ENCODE measurements around the gene HSBP1L1. TPM values are rescaled to one million over a fixed set of nuclear protein-coding genes. Genes with fewer than 3 reads are reported as not detected.

Gene HSBP1L1
- total RNA-seq, 1 experiment from 2014 or later: 49.4 TPM

DNA sequence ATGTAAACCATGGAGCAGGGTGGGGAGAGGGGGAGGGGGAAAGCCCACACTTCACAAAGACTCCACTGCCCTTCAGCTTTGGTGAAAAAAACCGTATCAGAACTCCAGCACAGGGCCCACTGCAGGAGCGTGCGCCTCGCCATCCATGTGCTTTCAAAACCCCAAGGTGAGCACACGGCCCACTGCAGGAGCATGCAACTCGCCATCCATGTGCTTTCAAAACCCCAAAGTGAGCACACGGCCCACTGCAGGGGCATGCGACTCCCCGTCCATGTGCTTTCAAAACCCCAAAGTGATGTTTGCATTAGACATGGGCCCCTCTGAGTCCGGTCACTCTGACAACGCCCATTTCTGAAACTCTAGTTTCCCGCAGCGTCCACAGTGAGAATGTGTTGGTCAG, 16.1 kb downstream of the HSBP1L1 start:
- ChIA-PET POLR2A (interaction anchor here (0.6 to 0.8 kb wide), 2 partner anchors 8 to 151 kb away, joined by 3 to 4 read pairs; no protein-coding TSS in a partner anchor), CTCF (no interaction called here)
- no peak overlapping the region for H3K27ac Mint-ChIP-seq (ENCODE audit: low read depth, unreplicated experiment)
- no peaks in the 10 kb centered on the region for H3K9me3 Mint-ChIP-seq (ENCODE audit: unreplicated experiment)
- no peak overlapping the region for H3K4me3 Mint-ChIP-seq (ENCODE audit: unreplicated experiment)
- intact Hi-C loops (cut with micrococcal nuclease): no loop called here
- no peak for DNase-seq (ENCODE audit: unreplicated experiment)
- H3K36me3 Mint-ChIP-seq (ENCODE audit: insufficient read depth, unreplicated experiment): peaks cover 36% of the 10 kb centered on the region
- no peaks in the 10 kb centered on the region for H3K27me3 Mint-ChIP-seq (ENCODE audit: insufficient read depth, unreplicated experiment)
- BruUV-seq (replicated peaks): no TSS peak
- no peak for TF ChIP-seq CTCF (IDR thresholded peaks at IDR 0.05; ENCODE audit: unreplicated experiment)
- peaks cover 17% of the 10 kb centered on the region for H3K4me1 Mint-ChIP-seq (ENCODE audit: insufficient read depth, unreplicated experiment)

GRCh38 chr18:79982736-79983135, 18.3 kb downstream of the HSBP1L1 start:
- BruUV-seq (replicated peaks): no TSS peak
- DNase-seq (ENCODE audit: unreplicated experiment): no peak
- Mint-ChIP-seq H3K27ac (ENCODE audit: low read depth, unreplicated experiment) (no peak overlapping the region), H3K27me3 (ENCODE audit: insufficient read depth, unreplicated experiment) (no peaks in the 10 kb centered on the region), H3K4me3 (ENCODE audit: unreplicated experiment) (no peak overlapping the region), H3K4me1 (ENCODE audit: insufficient read depth, unreplicated experiment) (peaks cover 17% of the 10 kb centered on the region), H3K9me3 (ENCODE audit: unreplicated experiment) (no peaks in the 10 kb centered on the region), H3K36me3 (ENCODE audit: insufficient read depth, unreplicated experiment) (peaks cover 46% of the 10 kb centered on the region)
- TF ChIP-seq CTCF (IDR thresholded peaks at IDR 0.05; ENCODE audit: unreplicated experiment): no peak
- ChIA-PET POLR2A (no interaction called here), CTCF (interaction anchor here (1.6 kb wide), 1 partner anchor 21 kb away, joined by 3 read pairs; no protein-coding TSS in a partner anchor)
- intact Hi-C loops (cut with micrococcal nuclease): no loop called here

GRCh38 chr18:79983253-79983652, 18.8 kb downstream of the HSBP1L1 start:
- no peak for TF ChIP-seq CTCF (IDR thresholded peaks at IDR 0.05; ENCODE audit: unreplicated experiment)

DNA sequence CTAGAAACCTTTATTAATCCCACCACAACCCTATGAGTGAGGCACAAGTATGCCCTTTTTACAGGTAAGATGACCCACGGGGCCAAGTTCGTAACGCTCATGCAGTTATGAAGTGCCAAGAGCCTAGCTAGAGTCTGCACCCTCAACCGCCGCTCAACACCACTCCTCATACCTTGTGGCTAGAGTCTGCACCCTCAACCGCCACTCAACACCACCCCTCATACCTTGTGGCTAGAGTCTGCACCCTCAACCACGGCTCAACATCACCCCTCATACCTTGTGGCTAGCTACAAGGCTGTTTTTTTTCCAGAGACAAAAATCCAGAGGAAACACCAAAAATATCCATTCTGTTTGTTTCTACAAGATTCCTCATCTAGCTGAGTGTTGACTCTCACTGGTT, 19.4 kb downstream of the HSBP1L1 start:
- peaks cover 47% of the 10 kb centered on the region for H3K36me3 Mint-ChIP-seq (ENCODE audit: insufficient read depth, unreplicated experiment)
- no peak for TF ChIP-seq CTCF (IDR thresholded peaks at IDR 0.05; ENCODE audit: unreplicated experiment)
- no peaks in the 10 kb centered on the region for H3K27me3 Mint-ChIP-seq (ENCODE audit: insufficient read depth, unreplicated experiment)
- no peaks in the 10 kb centered on the region for H3K9me3 Mint-ChIP-seq (ENCODE audit: unreplicated experiment)
- no peak for DNase-seq (ENCODE audit: unreplicated experiment)
- peak overlapping the region; percentile 27 for H3K27ac Mint-ChIP-seq (ENCODE audit: low read depth, unreplicated experiment)
- no TSS peak for BruUV-seq (replicated peaks)
- ChIA-PET POLR2A (interaction anchor here (1.7 to 6.8 kb wide), 2 partner anchors 27 to 51 kb away, joined by 8 to 77 read pairs; partner anchors contain the start of gene RBFA), CTCF (no interaction called here)
- H3K4me1 Mint-ChIP-seq (ENCODE audit: insufficient read depth, unreplicated experiment): peaks cover 12% of the 10 kb centered on the region
- intact Hi-C loops (cut with micrococcal nuclease): no loop called here
- H3K4me3 Mint-ChIP-seq (ENCODE audit: unreplicated experiment): no peak overlapping the region

More at GRCh38 chr18:79983253-79983652, 18.8 kb downstream of the HSBP1L1 start:
- no TSS peak for BruUV-seq (replicated peaks)
- Mint-ChIP-seq H3K27me3 (ENCODE audit: insufficient read depth, unreplicated experiment) (no peaks in the 10 kb centered on the region), H3K9me3 (ENCODE audit: unreplicated experiment) (no peaks in the 10 kb centered on the region), H3K4me1 (ENCODE audit: insufficient read depth, unreplicated experiment) (peaks cover 12% of the 10 kb centered on the region), H3K4me3 (ENCODE audit: unreplicated experiment) (no peak overlapping the region), H3K27ac (ENCODE audit: low read depth, unreplicated experiment) (no peak overlapping the region), H3K36me3 (ENCODE audit: insufficient read depth, unreplicated experiment) (peaks cover 46% of the 10 kb centered on the region)
- DNase-seq (ENCODE audit: unreplicated experiment): no peak
- ChIA-PET CTCF (no interaction called here), POLR2A (interaction anchor here (1.7 kb wide), 1 partner anchor 52 kb away, joined by 8 read pairs; the partner anchor contains the start of gene RBFA)
- intact Hi-C loops (cut with micrococcal nuclease): no loop called here

Measured in MCF 10A (cell line).